Muscle layer of duodenum (tissue), 2 donors: ENCODE data around the gene CHCHD2.
A peak's percentile ranks its signal among the peaks of the same experiment; 100 is the strongest.
"Not testable (repeated sequence)": the region's sequence is repeated elsewhere in the genome, so short reads cannot be mapped to it uniquely, and the experiment has no call there.

Experiments used
- H3K27ac ChIP-seq: one replicate; pipeline ENCODE4 v1.7.0; 2013; ENCODE audit warnings: mild to moderate bottlenecking, low read length
- H3K27me3 ChIP-seq: one replicate; pipeline ENCODE4 v1.7.0; 2013; ENCODE audit warnings: low read depth, mild to moderate bottlenecking, control low read depth, low read length
- H3K36me3 ChIP-seq, 2 donors: one replicate each; pipeline ENCODE4 v1.7.0; 2013; ENCODE audit warnings: low read length in 2 of 2, control low read depth in 1 of 2, mild to moderate bottlenecking in 1 of 2; ENCODE audit not compliant: insufficient read depth in 2 of 2, control insufficient read depth in 1 of 2
- H3K4me1 ChIP-seq, 2 donors: one replicate each; pipeline ENCODE4 v1.7.0; 2013; ENCODE audit warnings: low read length in 2 of 2, mild to moderate bottlenecking in 2 of 2, control low read depth in 1 of 2, moderate library complexity in 1 of 2; ENCODE audit not compliant: insufficient read depth in 2 of 2, control insufficient read depth in 1 of 2
- H3K4me3 ChIP-seq, 2 donors: one replicate each; pipeline ENCODE4 v1.7.0; 2013; ENCODE audit warnings: low read length in 2 of 2, low read depth in 1 of 2, mild to moderate bottlenecking in 1 of 2
- H3K9me3 ChIP-seq, 2 donors: one replicate each; pipeline ENCODE4 v1.7.0; 2013; ENCODE audit warnings: low read length in 2 of 2, control low read depth in 1 of 2, mild to moderate bottlenecking in 1 of 2; ENCODE audit not compliant: control insufficient read depth in 1 of 2
- donor health status: healthy.

The CHCHD2 gene

GRCh38 chr7:56106108-56107073 is at the start of gene CHCHD2:
Gene CHCHD2 (minus strand): TSS chr7:56106476. CDS start chr7:56106413, 63 bp downstream.
- peak within 1 kb of the TSS; percentile 99 for H3K27ac ChIP-seq
- H3K4me3 ChIP-seq = peak within 1 kb of the TSS; percentile 84 to 99

GRCh38 chr7:56131062-56131461 is 24.8 kb upstream of the CHCHD2 start:
- not testable (repeated sequence) for H3K36me3 ChIP-seq, H3K4me1 ChIP-seq, H3K9me3 ChIP-seq, H3K27ac ChIP-seq, H3K27me3 ChIP-seq, H3K4me3 ChIP-seq

More at GRCh38 chr7:56106108-56107073, at the start of gene CHCHD2:
- H3K36me3 ChIP-seq = peaks cover 17 to 32% of the 10 kb centered on the region in 2 donors
- no peaks in the 10 kb centered on the region for H3K27me3 ChIP-seq
- H3K9me3 ChIP-seq = no peaks in the 10 kb centered on the region
- peaks cover 0 to 23% of the 10 kb centered on the region in 2 donors for H3K4me1 ChIP-seq

- no peaks in the 10 kb centered on the region for H3K36me3 ChIP-seq
- no peaks in the 10 kb centered on the region for H3K4me1 ChIP-seq
Observed at GRCh38 chr7:56127241-56127975, 21.1 kb upstream of the CHCHD2 start.

DNA sequence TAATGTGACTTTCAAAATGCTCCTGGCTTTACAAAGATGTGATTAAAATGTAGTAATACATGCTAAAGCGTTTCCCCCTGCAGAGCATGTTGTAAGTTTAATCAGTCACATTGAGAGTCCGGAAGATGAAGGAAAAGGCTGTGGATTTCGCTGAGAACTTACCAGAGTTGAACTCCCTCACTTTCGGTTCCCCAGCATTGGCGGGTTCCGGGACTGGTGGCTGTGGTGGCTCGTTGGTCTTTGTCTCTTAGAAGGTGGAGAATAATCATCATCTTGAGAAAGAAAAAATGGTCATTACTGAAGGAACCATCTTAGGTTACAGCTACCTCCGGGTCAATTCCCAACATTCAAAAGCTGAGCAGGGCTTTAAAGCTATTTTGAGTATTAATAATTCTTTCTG is 19.6 kb upstream of the CHCHD2 start:
- Histone ChIP-seq H3K9me3 (no peaks in the 10 kb centered on the region), H3K4me1 (no peaks in the 10 kb centered on the region), H3K4me3 (no peak overlapping the region), H3K27me3 (no peaks in the 10 kb centered on the region), H3K36me3 (no peaks in the 10 kb centered on the region), H3K27ac (no peak overlapping the region)

More at GRCh38 chr7:56127241-56127975, 21.1 kb upstream of the CHCHD2 start:
- H3K27ac ChIP-seq = no peak overlapping the region
- H3K27me3 ChIP-seq = no peaks in the 10 kb centered on the region
- no peaks in the 10 kb centered on the region for H3K9me3 ChIP-seq
- H3K4me3 ChIP-seq = no peak overlapping the region

- Histone ChIP-seq H3K4me1 (no peaks in the 10 kb centered on the region), H3K27me3 (no peaks in the 10 kb centered on the region), H3K9me3 (no peaks in the 10 kb centered on the region), H3K4me3 (no peak overlapping the region), H3K27ac (no peak overlapping the region), H3K36me3 (no peaks in the 10 kb centered on the region)
Observed at GRCh38 chr7:56124981-56125380, 18.7 kb upstream of the CHCHD2 start.

DNA sequence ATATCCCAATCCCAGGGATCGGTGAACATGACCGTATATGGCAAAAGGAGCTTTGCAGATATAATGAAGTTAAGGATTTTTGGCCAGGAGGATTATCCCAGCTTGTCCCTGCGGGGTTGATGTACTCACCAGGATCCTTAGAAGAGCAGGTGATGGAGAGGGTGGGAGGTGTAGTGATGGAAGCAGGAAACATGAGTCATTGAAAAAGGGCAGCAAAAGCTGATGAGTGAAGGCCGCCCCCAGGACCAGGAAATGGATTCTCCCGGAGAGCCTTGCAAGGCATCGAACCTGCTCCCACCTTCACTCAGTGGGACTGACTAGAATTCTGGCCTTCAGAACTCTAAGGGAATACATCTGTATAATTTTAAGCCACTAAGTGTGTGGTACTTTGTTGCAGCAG is 15.2 kb upstream of the CHCHD2 start:
- peaks cover 3% of the 10 kb centered on the region for H3K27me3 ChIP-seq

GRCh38 chr7:56115852-56116538 is 9.7 kb upstream of the CHCHD2 start, which contains the start of gene NUPR2:
Gene NUPR2 (minus strand): TSS chr7:56116417. CDS start chr7:56116314, 103 bp downstream.
- Histone ChIP-seq H3K4me1 (no peaks in the 10 kb centered on the region), H3K27me3 (peaks cover 5% of the 10 kb centered on the region), H3K27ac (no peak within 1 kb of the TSS), H3K4me3 (peak within 1 kb of the TSS in 1 of 2 donors; percentile 26), H3K9me3 (no peaks in the 10 kb centered on the region), H3K36me3 (no peaks in the 10 kb centered on the region)

More for the DNA sequence above, 15.2 kb upstream of the CHCHD2 start:
- Histone ChIP-seq H3K36me3 (no peaks in the 10 kb centered on the region), H3K9me3 (no peaks in the 10 kb centered on the region), H3K27ac (no peak overlapping the region), H3K4me1 (no peaks in the 10 kb centered on the region), H3K4me3 (no peak overlapping the region)

GRCh38 chr7:56112244-56112643 is 6.0 kb upstream of the CHCHD2 start:
- not testable (repeated sequence) for H3K9me3 ChIP-seq, H3K27ac ChIP-seq, H3K27me3 ChIP-seq, H3K4me3 ChIP-seq, H3K4me1 ChIP-seq, H3K36me3 ChIP-seq

GRCh38 chr7:56110611-56111010 is 4.3 kb upstream of the CHCHD2 start:
- H3K27ac ChIP-seq = no peak overlapping the region
- H3K27me3 ChIP-seq = no peaks in the 10 kb centered on the region
- H3K4me1 ChIP-seq = peaks cover 0 to 4% of the 10 kb centered on the region in 2 donors
- H3K9me3 ChIP-seq = no peaks in the 10 kb centered on the region
- no peak overlapping the region for H3K4me3 ChIP-seq
- peaks cover 0 to 3% of the 10 kb centered on the region in 2 donors for H3K36me3 ChIP-seq

DNA sequence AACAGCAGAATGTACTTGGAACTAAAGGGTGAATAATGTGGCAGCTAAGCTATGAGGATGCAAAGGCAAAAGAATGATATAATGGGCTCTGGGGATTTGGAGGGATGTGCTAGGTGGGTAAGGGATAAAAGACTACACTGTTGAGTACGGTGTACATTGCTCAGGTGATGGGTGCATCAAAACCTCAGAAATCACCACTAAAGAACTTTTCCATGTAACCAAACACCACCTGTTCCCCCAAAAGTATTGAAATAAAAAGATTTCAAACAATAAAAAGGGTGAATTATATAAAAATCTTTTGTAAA is 1.6 kb upstream of the CHCHD2 start:
- Histone ChIP-seq H3K27me3 (no peaks in the 10 kb centered on the region), H3K4me1 (peaks cover 0 to 23% of the 10 kb centered on the region in 2 donors), H3K4me3 (no peak overlapping the region), H3K9me3 (no peaks in the 10 kb centered on the region), H3K27ac (no peak overlapping the region), H3K36me3 (peaks cover 8 to 20% of the 10 kb centered on the region in 2 donors)

DNA sequence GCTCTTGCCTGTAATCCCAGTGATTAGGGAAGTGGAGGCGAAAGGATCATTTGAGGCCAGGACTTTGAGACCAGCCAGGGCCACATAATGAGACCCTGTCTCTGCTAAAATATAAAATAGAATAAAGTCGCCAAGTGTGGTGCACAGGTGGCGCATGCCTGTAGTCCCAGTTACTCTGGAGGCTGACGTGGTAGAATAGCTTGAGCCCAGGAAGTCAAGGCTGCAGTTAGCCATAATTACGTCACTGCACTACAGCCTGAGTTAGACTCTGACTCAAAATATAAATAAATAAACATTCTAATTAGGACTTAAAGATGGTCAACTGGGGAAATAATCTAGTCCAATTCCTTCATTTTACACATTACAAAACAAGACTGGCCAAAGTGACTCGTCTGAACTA is 768 bp downstream of the CHCHD2 start:
- Histone ChIP-seq H3K36me3 (peaks cover 25 to 41% of the 10 kb centered on the region in 2 donors), H3K27me3 (no peaks in the 10 kb centered on the region), H3K27ac (peak overlapping the region; percentile 99), H3K9me3 (no peaks in the 10 kb centered on the region), H3K4me3 (peak overlapping the region; percentile 84 to 99), H3K4me1 (peaks cover 0 to 23% of the 10 kb centered on the region in 2 donors)
